Left lung (tissue), 10 donors: ENCODE results near the gene CLDN20. TPM values are rescaled to one million over a fixed set of nuclear protein-coding genes. Genes with fewer than 3 reads are reported as not detected.
A peak's percentile ranks its signal among the peaks of the same experiment; 100 is the strongest.

Experiments
- ATAC-seq: fragments of 200-7000 bp; cut with Tn5 transposase; one replicate; pipeline ENCODE4 v1.9.1; 2020; ENCODE audit warnings: moderate library complexity
- DNase-seq, 4 donors: peaks; one replicate each; pipeline ENCODE4 v3.0.0-alpha.2; 2013 to 2020
- H3K27ac ChIP-seq, 2 donors: fragments of 200-600 bp; sonication (generic) in 1 of 2; one replicate each; pipeline versions ENCODE4 v1.5.0 to v1.8.0; 2020 to 2021
- H3K27me3 ChIP-seq, 2 donors: fragments of 200-600 bp; sonication (generic) in 1 of 2; one replicate each; pipeline versions ENCODE4 v1.5.0 to v1.8.0; 2020 to 2021
- H3K36me3 ChIP-seq, 2 donors: fragments of 200-600 bp; sonication (generic) in 1 of 2; one replicate each; pipeline versions ENCODE4 v1.5.0 to v1.8.0; 2020 to 2021
- H3K4me1 ChIP-seq, 2 donors: fragments of 200-600 bp; one replicate each; pipeline ENCODE4 v1.8.0; 2021
- H3K4me3 ChIP-seq, 2 donors: fragments of 200-600 bp; sonication (generic) in 1 of 2; one replicate each; pipeline versions ENCODE4 v1.5.0 to v1.8.0; 2020 to 2021; ENCODE audit warnings: mild to moderate bottlenecking in 1 of 2
- H3K9me3 ChIP-seq, 2 donors: fragments of 200-600 bp; sonication (generic) in 1 of 2; one replicate each; pipeline versions ENCODE4 v1.5.0 to v1.8.0; 2020 to 2021
- CTCF ChIP-seq, 2 donors: fragments of 200-600 bp; sonication (generic) in 1 of 2; IDR thresholded peaks; one replicate each; pipeline versions ENCODE4 v1.5.0 to v1.8.0; 2021; ENCODE audit warnings: antibody characterized with exemption in 2 of 2
- intact Hi-C, 2 donors: fragments of 100-400 bp; cut with DNase I; formaldehyde crosslinking; loops; one replicate each; pipeline versions ENCODE4 v1.11.2 to v1.14.2; 2022
- polyA plus RNA-seq, 6 donors: library from polyadenylated mRNA; unstranded; fragments of 120-200 nt; gene quantifications; one replicate each; pipeline ENCODE4 v1.2.1, GENCODE V29; 2013; ENCODE audit not compliant: insufficient read length in 6 of 6
- total RNA-seq, 2 donors: library from RNA; stranded (reverse); fragmentation: NEBNext Ultra II Directional; extraction: Animal tissue kit (Norgen Biotek cat#: 25700); gene quantifications; one replicate each; pipeline ENCODE4 v1.2.1, GENCODE V29; 2021
- donor health status: DM: no; HTN: yes; CAD: no.
- donor health status: DM: no; HTN: no; CAD: no.

Gene CLDN20
- total and polyA plus RNA-seq, 8 donors: 1.2 to 4.3 (median 3.0) TPM; not detected in 2

- H3K27me3 ChIP-seq: no peaks in the 10 kb centered on the region
- peaks cover 0 to 10% of the 10 kb centered on the region in 2 donors for H3K4me1 ChIP-seq
- intact Hi-C loops: no loop called here
- H3K9me3 ChIP-seq: no peaks in the 10 kb centered on the region
- TF ChIP-seq CTCF (IDR thresholded peaks at IDR 0.05): no peak
- DNase-seq (no peak), ATAC-seq (no peak)
- H3K27ac ChIP-seq: no peak overlapping the region
- no peaks in the 10 kb centered on the region for H3K36me3 ChIP-seq
- H3K4me3 ChIP-seq: peak overlapping the region in 1 of 2 donors; percentile 8
These were observed 56.1 kb downstream of the CLDN20 start for GRCh38 chr6:155319902-155320301.

GRCh38 chr6:155324172-155324571, 60.4 kb downstream of the CLDN20 start:
- H3K36me3 ChIP-seq: no peaks in the 10 kb centered on the region
- intact Hi-C loops: no loop called here

GRCh38 chr6:155324993-155325392, 61.2 kb downstream of the CLDN20 start:
- H3K36me3 ChIP-seq: no peaks in the 10 kb centered on the region
- no peak overlapping the region for H3K27ac ChIP-seq
- ATAC-seq (no peak), DNase-seq (no peak)
- H3K9me3 ChIP-seq: no peaks in the 10 kb centered on the region
- H3K27me3 ChIP-seq: no peaks in the 10 kb centered on the region
- no peak for TF ChIP-seq CTCF (IDR thresholded peaks at IDR 0.05)
- peaks cover 0 to 3% of the 10 kb centered on the region in 2 donors for H3K4me1 ChIP-seq
- intact Hi-C loops: loop anchor here in 1 of 2 donors (5.0 kb wide), 1 partner anchor 207 kb away; no protein-coding TSS in a partner anchor
- H3K4me3 ChIP-seq: no peak overlapping the region

More at GRCh38 chr6:155324172-155324571, 60.4 kb downstream of the CLDN20 start:
- TF ChIP-seq CTCF (IDR thresholded peaks at IDR 0.05): no peak
- Histone ChIP-seq H3K9me3 (no peaks in the 10 kb centered on the region), H3K27ac (no peak overlapping the region), H3K27me3 (no peaks in the 10 kb centered on the region), H3K4me3 (no peak overlapping the region), H3K4me1 (peaks cover 0 to 3% of the 10 kb centered on the region in 2 donors)
- DNase-seq: no peak
- no peak for ATAC-seq

- Histone ChIP-seq H3K27ac (no peak overlapping the region), H3K36me3 (no peaks in the 10 kb centered on the region), H3K27me3 (no peaks in the 10 kb centered on the region), H3K9me3 (no peaks in the 10 kb centered on the region), H3K4me3 (no peak overlapping the region), H3K4me1 (peaks cover 0 to 3% of the 10 kb centered on the region in 2 donors)
- no peak for DNase-seq
- TF ChIP-seq CTCF (IDR thresholded peaks at IDR 0.05): no peak
- intact Hi-C loops: loop anchor here in 1 of 2 donors (5.0 kb wide), 1 partner anchor 206 kb away; no protein-coding TSS in a partner anchor
- ATAC-seq: no peak
These were observed 62.1 kb downstream of the CLDN20 start for GRCh38 chr6:155325700-155326516.

Other genes with a start within 250 kb of the CLDN20 start
- 10 to 100 TPM; 20.6 to 21.0 TPM for gene TFB1M, start 50.5 kb downstream of the CLDN20 start, total RNA-seq
- 10 to 100 TPM; 21.7 to 29.4 (median 25.6) TPM for gene TFB1M, start 50.5 kb downstream of the CLDN20 start, polyA plus RNA-seq
- not detected for gene NOX3, start 191.8 kb downstream of the CLDN20 start, total RNA-seq
- not detected for gene NOX3, start 191.8 kb downstream of the CLDN20 start, polyA plus RNA-seq